SK-N-SH (cell line): Measurements from ENCODE around the gene GALNS.

Experiments
- JUND ChIP-seq: IDR thresholded peaks from 2 replicates; pipeline ENCODE4 v1.4.0; 2012
- POLR2AphosphoS5 ChIP-seq: IDR thresholded peaks from 2 replicates; pipeline ENCODE4 v1.6.1; 2012; ENCODE audit warnings: low read depth, low read length
- SMC3 ChIP-seq: IDR thresholded peaks from 2 replicates; pipeline ENCODE4 v1.6.1; 2012; ENCODE audit warnings: low read depth, low read length, improper control_type of control experiment

DNA sequence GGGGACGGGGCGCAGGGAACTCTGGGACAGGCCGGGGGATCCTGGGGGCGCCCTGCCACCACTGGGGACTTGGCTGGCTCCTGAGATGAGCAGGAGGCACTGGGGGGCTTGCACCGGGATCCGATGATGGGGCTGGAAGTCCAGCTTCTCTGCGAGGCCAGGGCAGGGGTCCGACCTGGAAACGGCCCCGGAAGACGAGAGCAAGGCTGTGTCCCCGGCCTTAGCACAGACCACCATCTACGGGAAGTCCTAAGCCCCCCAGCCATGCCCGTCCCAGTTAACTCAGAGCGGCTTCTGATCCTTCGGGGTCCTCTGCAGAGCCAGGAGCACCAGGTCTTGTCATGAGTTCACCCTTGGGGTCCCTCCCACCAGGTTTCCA lies 52.6 kb downstream of the GALNS start:
- no peak for TF ChIP-seq SMC3
- TF ChIP-seq JUND = no peak
- TF ChIP-seq POLR2AphosphoS5 = no peak
